ENCODE results near the gene FAM168B. TPM values are rescaled to one million over a fixed set of nuclear protein-coding genes. Genes with fewer than 3 reads are reported as not detected.

The FAM168B gene
- total RNA-seq, 4 donors from 2014 or later: 70.4 to 130 (median 99.0) TPM

DNA sequence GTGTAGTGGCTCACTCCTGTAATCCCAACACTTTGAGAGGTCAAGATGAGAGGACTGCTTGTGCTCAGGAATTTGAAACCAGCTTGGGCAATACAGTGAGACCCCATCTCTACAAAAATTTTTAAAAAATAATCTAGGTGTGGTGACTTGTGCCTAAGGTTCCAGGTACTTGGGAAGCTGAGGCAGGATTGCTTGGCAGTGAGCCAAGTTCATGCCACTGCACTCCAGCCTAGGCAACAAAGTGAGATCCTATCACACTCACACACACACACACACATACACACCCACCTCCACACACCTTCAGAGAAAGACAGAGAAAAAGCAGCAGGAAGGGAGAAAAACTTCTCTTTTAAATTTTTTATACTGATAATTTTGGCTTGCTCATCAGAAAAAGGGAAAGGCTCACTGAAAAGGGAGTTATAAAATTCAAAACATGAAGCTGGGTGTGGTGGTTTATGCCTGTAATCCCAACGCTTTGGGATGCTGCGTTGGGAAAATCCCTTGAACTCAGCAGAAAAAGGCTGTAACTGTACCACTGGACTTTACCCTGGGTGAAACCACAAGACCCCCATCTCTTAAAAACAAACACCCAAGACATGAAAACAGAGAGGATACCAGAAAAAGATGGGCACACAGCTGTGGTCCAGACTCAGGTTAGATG lies 25.7 kb downstream of the FAM168B start:
- Histone ChIP-seq H3K4me1 (peaks cover 4% of the 10 kb centered on the region), H3K27ac (no peak overlapping the region), H3K4me3 (no peak overlapping the region), H3K9me3 (no peaks in the 10 kb centered on the region), H3K36me3 (peaks cover 55% of the 10 kb centered on the region), H3K27me3 (no peaks in the 10 kb centered on the region)
- WGBS: 17% methylated on average over 2 of the region's 2 CpGs
- DNase-seq (ENCODE audit: low spot score in 2 of 2): no peak
- TF ChIP-seq EP300 (IDR thresholded peaks at IDR 0.05) (no peak), POLR2A (IDR thresholded peaks at IDR 0.05) (no peak), POLR2AphosphoS5 (IDR thresholded peaks at IDR 0.05) (no peak)
- TF ChIP-seq, protein P1, sequence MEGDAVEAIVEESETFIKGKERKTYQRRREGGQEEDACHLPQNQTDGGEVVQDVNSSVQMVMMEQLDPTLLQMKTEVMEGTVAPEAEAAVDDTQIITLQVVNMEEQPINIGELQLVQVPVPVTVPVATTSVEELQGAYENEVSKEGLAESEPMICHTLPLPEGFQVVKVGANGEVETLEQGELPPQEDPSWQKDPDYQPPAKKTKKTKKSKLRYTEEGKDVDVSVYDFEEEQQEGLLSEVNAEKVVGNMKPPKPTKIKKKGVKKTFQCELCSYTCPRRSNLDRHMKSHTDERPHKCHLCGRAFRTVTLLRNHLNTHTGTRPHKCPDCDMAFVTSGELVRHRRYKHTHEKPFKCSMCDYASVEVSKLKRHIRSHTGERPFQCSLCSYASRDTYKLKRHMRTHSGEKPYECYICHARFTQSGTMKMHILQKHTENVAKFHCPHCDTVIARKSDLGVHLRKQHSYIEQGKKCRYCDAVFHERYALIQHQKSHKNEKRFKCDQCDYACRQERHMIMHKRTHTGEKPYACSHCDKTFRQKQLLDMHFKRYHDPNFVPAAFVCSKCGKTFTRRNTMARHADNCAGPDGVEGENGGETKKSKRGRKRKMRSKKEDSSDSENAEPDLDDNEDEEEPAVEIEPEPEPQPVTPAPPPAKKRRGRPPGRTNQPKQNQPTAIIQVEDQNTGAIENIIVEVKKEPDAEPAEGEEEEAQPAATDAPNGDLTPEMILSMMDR (IDR thresholded peaks at IDR 0.05): no peak

- no peaks in the 10 kb centered on the region for H3K9me3 ChIP-seq
- H3K4me1 ChIP-seq: peaks cover 14% of the 10 kb centered on the region
- DNase-seq (ENCODE audit: low spot score in 2 of 2): no peak
- H3K36me3 ChIP-seq: peaks cover 44% of the 10 kb centered on the region
- TF ChIP-seq EP300 (IDR thresholded peaks at IDR 0.05) (no peak), POLR2A (IDR thresholded peaks at IDR 0.05) (no peak), POLR2AphosphoS5 (IDR thresholded peaks at IDR 0.05) (no peak)
- TF ChIP-seq, protein P1 (IDR thresholded peaks at IDR 0.05): no peak
- H3K27me3 ChIP-seq: no peaks in the 10 kb centered on the region
- H3K4me3 ChIP-seq: no peak overlapping the region
- H3K27ac ChIP-seq: no peak overlapping the region
- 81% methylated on average over 14 of the region's 14 CpGs for WGBS
Observed at GRCh38 chr2:131064589-131065512, 28.4 kb downstream of the FAM168B start.

DNA sequence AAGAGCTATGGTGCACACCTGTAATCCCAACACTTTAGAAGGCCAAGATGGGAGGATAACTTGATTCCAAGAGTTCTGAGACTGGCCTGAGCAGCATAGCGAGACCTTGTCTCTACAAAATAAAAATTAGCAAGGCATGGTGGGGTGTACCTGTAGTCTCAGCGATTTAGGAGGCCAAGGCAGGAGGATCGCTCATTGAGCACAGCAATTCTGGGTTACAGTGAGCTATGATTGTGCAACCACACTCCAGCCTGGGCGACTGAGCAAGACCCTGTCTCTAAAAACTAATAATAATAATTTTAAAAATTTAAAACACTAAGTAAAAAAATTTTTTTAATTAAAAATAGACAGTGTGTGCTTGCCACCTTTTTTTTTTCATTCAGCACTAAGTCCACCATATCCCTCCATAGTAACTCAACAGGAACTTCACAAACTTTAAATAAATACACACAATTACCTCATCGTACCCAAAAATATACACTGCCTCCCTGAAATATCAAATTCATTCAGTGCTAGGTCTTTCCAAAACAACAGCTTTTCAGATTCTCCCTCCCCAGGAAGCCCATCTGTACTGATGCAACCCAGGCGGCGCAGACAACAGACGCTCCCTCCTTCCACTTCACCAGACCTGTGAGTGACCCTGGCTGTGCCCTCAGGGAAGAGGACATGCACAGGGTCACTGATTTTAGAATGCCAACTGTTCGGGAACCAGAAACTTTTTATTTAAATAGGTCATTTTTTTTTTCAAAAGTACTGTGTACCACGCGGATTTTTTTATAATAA lies 29.6 kb downstream of the FAM168B start:
- H3K36me3 ChIP-seq: peaks cover 36% of the 10 kb centered on the region
- no peaks in the 10 kb centered on the region for H3K9me3 ChIP-seq
- H3K4me3 ChIP-seq: no peak overlapping the region
- H3K4me1 ChIP-seq: peaks cover 14% of the 10 kb centered on the region
- no peak for DNase-seq (ENCODE audit: low spot score in 2 of 2)
- H3K27ac ChIP-seq: no peak overlapping the region
- no peaks in the 10 kb centered on the region for H3K27me3 ChIP-seq
- TF ChIP-seq POLR2A (IDR thresholded peaks at IDR 0.05) (no peak), EP300 (IDR thresholded peaks at IDR 0.05) (no peak), POLR2AphosphoS5 (IDR thresholded peaks at IDR 0.05) (no peak)
- TF ChIP-seq, protein P1 (IDR thresholded peaks at IDR 0.05): no peak
- 94% methylated on average over 11 of the region's 11 CpGs for WGBS

- TF ChIP-seq EP300 (IDR thresholded peaks at IDR 0.05) (no peak), POLR2AphosphoS5 (IDR thresholded peaks at IDR 0.05) (no peak), POLR2A (IDR thresholded peaks at IDR 0.05) (no peak)
- TF ChIP-seq, protein P1 (IDR thresholded peaks at IDR 0.05): no peak
- 90% methylated on average over 4 of the region's 4 CpGs for WGBS
- H3K27ac ChIP-seq: no peak overlapping the region
- peaks cover 49% of the 10 kb centered on the region for H3K36me3 ChIP-seq
- H3K4me1 ChIP-seq: peaks cover 26% of the 10 kb centered on the region
- no peak for DNase-seq (ENCODE audit: low spot score in 2 of 2)
- no peaks in the 10 kb centered on the region for H3K9me3 ChIP-seq
- H3K27me3 ChIP-seq: no peaks in the 10 kb centered on the region
- no peak overlapping the region for H3K4me3 ChIP-seq
Observed at GRCh38 chr2:131058920-131059319, 34.3 kb downstream of the FAM168B start.

All from suprapubic skin (tissue), 4 donors.